Measurements from ENCODE around the gene GAGE12J.
A peak's percentile ranks its signal among the peaks of the same experiment; 100 is the strongest.
"Not testable (repeated sequence)": the region's sequence is repeated elsewhere in the genome, so short reads cannot be mapped to it uniquely, and the experiment has no call there.

Gene GAGE12J

DNA sequence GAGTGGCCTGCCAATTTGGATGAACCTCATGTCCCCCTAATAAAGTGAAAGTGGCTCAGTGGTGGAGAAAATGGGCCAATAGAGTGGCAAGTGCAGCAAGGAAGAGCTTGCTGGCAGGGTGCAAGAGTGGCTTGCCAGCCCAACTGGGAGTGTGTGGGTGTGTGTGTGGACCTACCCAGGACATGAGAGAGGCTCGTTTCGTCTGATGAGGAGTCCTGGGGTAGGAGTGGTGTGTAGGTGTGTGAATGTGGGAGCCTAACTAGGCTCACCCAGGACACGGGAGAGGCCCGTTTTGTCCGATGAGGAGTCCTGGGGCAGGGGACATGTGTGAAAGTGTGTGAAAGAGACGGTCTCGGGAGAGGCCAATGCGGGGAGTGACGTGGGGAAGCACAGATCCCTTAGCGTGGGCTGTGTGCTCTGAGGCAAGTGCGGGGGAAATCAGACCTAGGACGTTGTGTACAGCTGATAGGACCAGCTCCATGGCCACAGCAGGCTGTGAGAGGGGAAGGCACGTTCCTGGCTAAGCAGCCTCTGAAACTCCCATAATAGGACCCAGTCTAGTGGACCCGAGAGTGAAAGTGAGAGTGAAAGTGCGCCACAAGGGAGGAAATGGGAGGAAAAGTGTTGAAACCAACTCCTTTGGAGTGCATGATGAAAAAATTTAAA is 13.1 kb upstream of the GAGE12J start:
- in situ Hi-C loops (cut with MboI; ENCODE audit: low pct_unique_long_range_greater_than_20kb, low sequenced_read_pairs) = no loop called here
- peak; percentile 15 for DNase-seq

DNA sequence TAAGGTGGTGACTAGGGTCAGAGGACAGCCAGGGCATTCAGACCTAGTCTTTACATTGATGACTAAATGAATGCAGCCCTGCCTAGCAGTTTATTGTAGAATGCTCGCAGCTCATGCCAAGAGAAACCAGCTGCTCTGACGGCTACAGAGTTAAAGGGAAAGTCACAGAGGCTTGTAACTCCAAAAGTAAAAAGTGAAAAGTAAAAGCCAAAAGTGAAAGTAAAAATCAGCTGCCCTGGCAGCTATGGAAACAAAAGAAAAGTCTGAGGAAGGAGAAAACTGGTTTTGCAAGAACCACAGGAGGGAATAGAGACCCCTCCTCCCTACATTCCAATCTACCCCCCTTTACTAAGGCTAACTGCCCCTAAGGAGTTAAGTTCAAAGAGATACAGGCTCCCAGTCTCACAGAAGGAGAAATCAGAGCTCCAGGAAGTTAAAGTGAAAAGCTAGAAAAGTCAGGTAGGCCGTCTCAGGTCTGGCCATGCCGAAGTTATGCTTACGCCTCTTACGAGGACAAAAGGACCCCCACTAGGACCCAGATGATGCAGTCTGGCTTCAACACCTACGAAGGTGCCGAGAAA is 12.3 kb upstream of the GAGE12J start:
- in situ Hi-C loops (cut with MboI; ENCODE audit: low pct_unique_long_range_greater_than_20kb, low sequenced_read_pairs) = no loop called here
- peak; percentile 24 for DNase-seq

DNA sequence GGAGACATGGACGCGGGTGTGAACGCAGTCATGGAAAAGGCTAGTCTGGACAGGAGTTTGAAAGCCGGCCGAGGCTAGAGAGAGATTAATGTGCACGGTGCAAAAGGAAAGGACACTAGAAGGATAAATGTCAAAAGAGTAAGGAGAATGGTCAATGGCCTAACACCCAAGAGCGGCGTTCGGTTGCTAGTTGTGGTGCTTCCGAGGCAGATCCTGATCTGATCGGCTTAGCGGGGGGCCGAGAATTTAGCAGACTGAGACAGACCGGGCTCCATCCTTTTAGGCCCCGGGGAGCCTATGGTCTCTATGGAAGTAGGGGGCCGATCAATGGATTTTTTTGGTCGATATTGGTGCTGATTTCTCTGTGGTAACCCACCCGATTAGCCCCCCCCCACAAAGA is 11.5 kb upstream of the GAGE12J start:
- no peak for DNase-seq
- in situ Hi-C loops (cut with MboI; ENCODE audit: low pct_unique_long_range_greater_than_20kb, low sequenced_read_pairs) = no loop called here

DNA sequence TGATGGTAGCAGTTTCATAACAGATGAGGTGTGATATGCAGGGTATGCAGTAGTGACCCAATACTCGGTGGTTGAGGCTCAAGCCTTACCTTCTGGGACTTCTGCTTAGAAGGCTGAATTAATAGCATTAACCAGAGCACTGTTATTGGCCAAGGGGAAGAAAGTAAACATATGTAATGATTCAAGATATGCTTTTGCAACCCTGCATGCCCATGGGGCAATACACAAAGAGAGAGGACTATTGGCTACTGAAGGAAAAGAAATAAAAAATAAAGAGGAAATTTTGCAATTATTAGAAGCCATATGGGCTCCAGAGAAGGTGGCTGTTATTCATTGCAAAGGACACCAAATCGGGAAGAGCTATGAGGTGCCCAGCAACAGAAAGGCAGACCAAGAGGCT is 9.7 kb upstream of the GAGE12J start:
- no peak for DNase-seq
- in situ Hi-C loops (cut with MboI; ENCODE audit: low pct_unique_long_range_greater_than_20kb, low sequenced_read_pairs) = no loop called here

DNA sequence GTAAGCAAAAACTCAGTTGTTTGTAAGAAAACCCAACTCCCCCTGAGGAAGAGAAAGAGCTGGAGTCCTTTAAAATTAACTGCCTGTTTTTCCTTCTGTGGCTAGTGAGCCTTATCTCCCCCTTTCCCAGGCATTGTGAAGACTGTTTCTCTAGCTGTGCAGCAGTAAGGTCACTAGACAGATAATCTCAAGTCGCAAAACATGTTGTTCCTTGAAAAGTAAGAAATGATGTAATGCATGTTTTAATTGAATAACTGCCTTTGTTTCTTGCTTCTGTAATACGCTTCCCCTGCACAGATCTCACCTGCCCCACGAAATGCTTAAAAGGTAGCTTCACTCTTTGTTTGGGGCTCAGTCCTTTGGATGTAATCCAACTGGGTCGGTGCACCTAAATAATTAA is 5.8 kb upstream of the GAGE12J start:
- no peak for DNase-seq
- in situ Hi-C loops (cut with MboI; ENCODE audit: low pct_unique_long_range_greater_than_20kb, low sequenced_read_pairs) = no loop called here

DNA sequence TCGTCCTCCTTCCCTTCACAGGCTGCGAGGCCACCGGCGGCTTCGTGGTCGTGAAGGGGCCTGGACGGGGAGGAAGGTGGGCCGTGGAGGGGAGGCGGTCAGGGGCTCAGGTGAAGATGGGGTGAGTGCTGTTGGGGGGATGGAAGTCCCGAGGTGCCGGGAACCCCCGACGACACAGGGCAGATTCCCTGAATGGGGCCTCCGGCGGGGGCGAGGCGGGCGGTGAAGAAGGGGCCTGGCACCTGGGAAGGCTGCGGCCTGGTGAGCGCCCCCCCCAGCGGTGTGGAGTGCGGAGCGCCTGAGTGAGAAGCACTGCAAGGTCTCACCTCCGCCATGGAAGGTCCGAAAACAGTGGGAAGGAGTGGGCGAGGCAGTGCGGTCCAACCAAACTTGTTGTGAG is 429 bp downstream of the GAGE12J start:
- DNase-seq; in situ Hi-C loops (cut with MboI; ENCODE audit: low pct_unique_long_range_greater_than_20kb, low sequenced_read_pairs): not testable (repeated sequence)

DNA sequence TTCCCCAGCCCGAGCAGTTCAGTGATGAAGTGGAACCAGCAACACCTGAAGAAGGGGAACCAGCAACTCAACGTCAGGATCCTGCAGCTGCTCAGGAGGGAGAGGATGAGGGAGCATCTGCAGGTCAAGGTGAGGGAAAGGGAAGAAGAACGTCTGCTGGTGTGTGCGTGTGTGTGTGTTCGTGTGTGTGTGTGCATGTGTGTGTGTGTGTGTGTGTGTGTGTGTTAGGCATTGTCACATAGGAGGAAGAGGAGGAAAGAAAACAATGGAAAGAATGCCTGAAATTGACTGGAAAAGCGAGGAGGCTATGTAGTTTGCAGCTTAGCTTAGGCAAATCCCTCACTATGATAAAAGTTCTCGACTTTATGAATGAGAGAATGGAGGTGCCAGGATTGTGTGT is 1.9 kb downstream of the GAGE12J start:
- in situ Hi-C loops (cut with MboI; ENCODE audit: low pct_unique_long_range_greater_than_20kb, low sequenced_read_pairs); DNase-seq: not testable (repeated sequence)

DNA sequence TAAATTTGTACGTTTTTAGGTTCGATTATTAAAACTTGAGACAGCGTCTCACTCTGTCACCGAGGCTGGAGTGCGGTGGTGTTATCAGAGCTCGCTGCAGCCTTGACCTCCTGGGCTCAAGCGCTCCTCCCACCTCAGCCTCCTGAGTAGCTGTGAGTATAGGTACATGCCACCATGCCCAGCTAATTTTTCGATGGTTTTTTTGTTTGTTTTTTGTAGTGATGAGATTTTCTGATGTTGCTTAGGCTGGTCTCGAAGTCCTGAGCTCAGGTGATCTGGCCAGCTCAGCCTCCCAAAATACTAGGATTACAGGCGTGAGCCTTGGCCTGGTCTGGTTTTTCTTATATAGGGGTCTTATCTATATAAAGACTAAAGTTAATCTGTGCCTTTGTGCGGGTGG is 8.6 kb downstream of the GAGE12J start:
- DNase-seq; in situ Hi-C loops (cut with MboI; ENCODE audit: low pct_unique_long_range_greater_than_20kb, low sequenced_read_pairs): not testable (repeated sequence)

DNA sequence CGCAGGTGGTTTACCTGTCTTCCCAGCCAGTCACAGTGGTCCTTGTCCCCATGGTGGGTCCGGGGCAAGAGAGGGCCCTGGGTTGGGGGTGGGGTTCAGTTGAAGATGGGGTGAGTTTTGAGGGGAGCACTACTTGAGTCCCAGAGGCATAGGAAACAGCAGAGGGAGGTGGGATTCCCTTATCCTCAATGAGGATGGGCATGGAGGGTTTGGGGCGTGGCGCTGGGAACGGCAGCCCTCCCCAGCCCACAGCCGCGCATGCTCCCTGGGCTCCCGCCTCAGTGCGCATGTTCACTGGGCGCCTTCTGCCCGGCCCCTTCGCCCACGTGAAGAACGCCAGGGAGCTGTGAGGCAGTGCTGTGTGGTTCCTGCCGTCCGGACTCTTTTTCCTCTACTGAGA is 9.4 kb downstream of the GAGE12J start, which contains the start of gene GAGE13:
GAGE13 (plus strand) TSS at position 301 of the 400 bp plus-strand sequence. CDS start 1,156 bp downstream, outside the sequence.
- DNase-seq; in situ Hi-C loops (cut with MboI; ENCODE audit: low pct_unique_long_range_greater_than_20kb, low sequenced_read_pairs): not testable (repeated sequence)

DNA sequence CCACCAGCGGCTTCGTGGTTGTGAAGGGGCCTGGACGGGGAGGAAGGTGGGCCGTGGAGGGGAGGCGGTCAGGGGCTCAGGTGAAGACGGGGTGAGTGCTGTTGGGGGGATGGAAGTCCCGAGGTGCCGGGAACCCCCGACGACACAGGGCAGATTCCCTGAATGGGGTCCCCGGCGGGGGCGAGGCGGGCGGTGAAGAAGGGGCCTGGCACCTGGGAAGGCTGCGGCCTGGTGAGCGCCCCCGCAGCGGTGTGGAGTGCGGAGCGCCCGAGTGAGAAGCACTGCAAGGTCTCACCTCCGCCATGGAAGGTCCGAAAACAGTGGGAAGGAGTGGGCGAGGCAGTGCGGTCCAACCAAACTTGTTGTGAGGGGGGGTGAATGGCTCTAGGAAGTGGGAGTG is 10.0 kb downstream of the GAGE12J start:
- in situ Hi-C loops (cut with MboI; ENCODE audit: low pct_unique_long_range_greater_than_20kb, low sequenced_read_pairs); DNase-seq: not testable (repeated sequence)

DNA sequence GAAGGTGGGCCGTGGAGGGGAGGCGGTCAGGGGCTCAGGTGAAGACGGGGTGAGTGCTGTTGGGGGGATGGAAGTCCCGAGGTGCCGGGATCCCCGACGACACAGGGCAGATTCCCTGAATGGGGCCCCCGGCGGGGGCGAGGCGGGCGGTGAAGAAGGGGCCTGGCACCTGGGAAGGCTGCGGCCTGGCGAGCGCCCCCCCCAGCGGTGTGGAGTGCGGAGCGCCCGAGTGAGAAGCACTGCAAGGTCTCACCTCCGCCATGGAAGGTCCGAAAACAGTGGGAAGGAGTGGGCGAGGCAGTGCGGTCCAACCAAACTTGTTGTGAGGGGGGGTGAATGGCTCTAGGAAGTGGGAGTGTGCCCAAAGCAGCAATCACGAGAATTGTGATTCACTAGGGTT is 19.6 kb downstream of the GAGE12J start:
- DNase-seq; in situ Hi-C loops (cut with MboI; ENCODE audit: low pct_unique_long_range_greater_than_20kb, low sequenced_read_pairs): not testable (repeated sequence)

DNA sequence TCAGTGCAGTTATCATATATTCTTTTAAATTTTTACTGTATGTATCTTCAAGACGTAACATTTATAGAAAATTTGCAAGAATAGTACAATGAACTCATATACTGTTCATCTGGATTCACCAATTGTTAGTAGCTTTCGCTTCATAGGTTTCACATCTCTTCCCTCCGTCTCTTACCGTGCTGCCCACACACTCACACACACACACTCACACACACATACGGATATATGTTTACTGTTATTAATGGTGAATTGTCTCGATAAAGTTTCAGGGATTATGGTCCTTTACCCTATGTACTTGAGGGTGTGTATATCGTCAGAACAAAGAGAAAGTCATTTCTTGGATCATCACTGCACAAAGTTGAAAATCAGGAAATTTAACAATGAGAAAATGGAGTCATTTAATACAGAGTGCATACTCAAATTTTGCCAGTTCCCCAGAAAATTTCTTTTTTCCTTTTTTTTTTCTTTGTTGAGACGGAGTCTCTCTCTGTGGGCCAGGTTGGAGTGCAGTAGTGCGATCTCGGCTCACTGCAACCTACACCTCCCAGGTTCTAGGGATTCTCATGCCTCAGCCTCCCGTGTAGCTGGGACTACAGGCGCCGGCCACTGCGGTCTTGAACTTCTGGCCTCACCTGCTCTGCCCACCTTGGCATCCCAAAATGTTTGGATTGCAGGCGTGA is 22.8 kb downstream of the GAGE12J start:
- DNase-seq; in situ Hi-C loops (cut with MboI; ENCODE audit: low pct_unique_long_range_greater_than_20kb, low sequenced_read_pairs): not testable (repeated sequence)

DNA sequence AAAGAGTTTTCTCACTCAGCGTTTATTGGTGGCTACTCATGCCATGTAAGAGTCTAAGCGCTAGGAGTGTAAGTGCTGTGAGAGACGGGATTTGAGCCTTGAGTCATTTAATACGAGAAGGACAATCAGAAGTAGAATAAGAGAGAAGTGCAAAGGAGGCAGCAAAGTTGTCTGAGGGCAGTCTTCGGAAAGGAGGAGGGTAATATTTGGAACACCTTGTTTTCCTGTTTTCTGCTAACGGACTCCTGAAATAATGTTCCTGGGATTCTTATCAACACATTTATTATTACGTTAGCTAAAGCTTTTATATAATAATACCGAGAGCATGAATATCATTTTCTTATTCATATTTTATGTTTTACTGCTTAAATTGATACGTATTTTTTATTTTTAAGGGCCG is 23.6 kb downstream of the GAGE12J start:
- DNase-seq; in situ Hi-C loops (cut with MboI; ENCODE audit: low pct_unique_long_range_greater_than_20kb, low sequenced_read_pairs): not testable (repeated sequence)

DNA sequence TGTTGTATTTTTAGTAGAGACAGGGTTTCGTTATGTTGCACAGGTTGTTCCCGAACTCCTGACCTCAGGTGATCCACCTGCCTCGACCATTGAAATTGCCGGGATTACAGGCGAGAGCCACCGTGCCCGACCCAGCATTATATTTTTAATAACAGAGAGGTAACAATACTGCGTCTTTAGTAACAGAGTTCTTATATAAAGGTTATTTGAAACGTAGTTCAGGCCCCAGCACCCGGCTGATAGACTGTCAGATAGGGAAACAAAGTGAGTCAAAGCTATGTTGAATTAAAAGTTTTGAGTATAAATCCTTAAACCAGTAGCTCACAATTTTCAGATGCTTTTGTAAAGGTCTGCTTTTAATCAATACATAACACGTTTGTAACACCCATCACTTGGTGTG is 24.3 kb downstream of the GAGE12J start:
- in situ Hi-C loops (cut with MboI; ENCODE audit: low pct_unique_long_range_greater_than_20kb, low sequenced_read_pairs); DNase-seq: not testable (repeated sequence)
